WTC11 (cell line): Measurements from ENCODE around the gene CARS2.

Experiments used
- ESRRA ChIP-seq: sonication (generic); formaldehyde crosslinking; IDR thresholded peaks from 2 replicates; pipeline ENCODE4 v1.8.1; 2022; ENCODE audit warnings: mild to moderate bottlenecking, missing genetic modification reagents, borderline replicate concordance
- GRHL2 ChIP-seq: fragments of 250-450 bp; sonication (Bioruptor Pico); IDR thresholded peaks from 2 replicates; pipeline ENCODE4 v1.8.0; 2022; ENCODE audit warnings: mild to moderate bottlenecking, moderate library complexity; ENCODE audit not compliant: insufficient replicate concordance, severe bottlenecking
- ZBTB21 ChIP-seq: sonication (generic); formaldehyde crosslinking; IDR thresholded peaks from 2 replicates; pipeline ENCODE4 v1.8.1; 2023; ENCODE audit warnings: mild to moderate bottlenecking, missing genetic modification reagents, borderline replicate concordance
- TF ChIP-seq, protein P1 (sequence below): fragments of 200-600 bp; IDR thresholded peaks from 2 replicates; pipeline ENCODE4 v1.8.0; 2022; ENCODE audit warnings: antibody characterized with exemption

DNA sequence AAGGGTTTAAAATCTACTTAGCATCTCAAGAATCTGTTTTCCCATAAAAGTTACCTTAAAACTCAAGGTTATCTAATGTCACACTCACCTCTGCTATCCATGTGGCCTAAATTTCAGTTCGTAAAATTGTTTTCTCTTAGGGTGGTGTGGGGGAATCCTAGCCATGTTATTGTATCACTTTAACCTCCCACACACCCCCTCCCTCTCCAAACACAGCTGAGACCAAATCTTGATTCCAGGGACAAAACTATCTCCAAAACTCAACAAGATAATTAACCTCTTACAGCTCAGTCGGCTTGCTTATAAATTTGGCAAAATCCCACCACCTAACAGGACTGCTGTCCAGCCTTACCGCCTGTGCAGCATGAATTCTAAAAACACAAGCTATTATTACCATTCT, 3.8 kb downstream of the CARS2 start:
- TF ChIP-seq ZBTB21: no peak
- no peak for TF ChIP-seq ESRRA (CRISPR knock-in tag)
- TF ChIP-seq, protein P1, sequence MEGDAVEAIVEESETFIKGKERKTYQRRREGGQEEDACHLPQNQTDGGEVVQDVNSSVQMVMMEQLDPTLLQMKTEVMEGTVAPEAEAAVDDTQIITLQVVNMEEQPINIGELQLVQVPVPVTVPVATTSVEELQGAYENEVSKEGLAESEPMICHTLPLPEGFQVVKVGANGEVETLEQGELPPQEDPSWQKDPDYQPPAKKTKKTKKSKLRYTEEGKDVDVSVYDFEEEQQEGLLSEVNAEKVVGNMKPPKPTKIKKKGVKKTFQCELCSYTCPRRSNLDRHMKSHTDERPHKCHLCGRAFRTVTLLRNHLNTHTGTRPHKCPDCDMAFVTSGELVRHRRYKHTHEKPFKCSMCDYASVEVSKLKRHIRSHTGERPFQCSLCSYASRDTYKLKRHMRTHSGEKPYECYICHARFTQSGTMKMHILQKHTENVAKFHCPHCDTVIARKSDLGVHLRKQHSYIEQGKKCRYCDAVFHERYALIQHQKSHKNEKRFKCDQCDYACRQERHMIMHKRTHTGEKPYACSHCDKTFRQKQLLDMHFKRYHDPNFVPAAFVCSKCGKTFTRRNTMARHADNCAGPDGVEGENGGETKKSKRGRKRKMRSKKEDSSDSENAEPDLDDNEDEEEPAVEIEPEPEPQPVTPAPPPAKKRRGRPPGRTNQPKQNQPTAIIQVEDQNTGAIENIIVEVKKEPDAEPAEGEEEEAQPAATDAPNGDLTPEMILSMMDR: no peak
- no peak for TF ChIP-seq GRHL2
